ENCODE measurements around the gene NRBF2. TPM values are rescaled to one million over a fixed set of nuclear protein-coding genes. Genes with fewer than 3 reads are reported as not detected.

The NRBF2 gene
- total and polyA plus RNA-seq, 9 of the 15 experiments (the other 6 are each of a cell fraction or from before 2014, with no cell fraction given): 20.8 to 52.1 (median 30.5) TPM

DNA sequence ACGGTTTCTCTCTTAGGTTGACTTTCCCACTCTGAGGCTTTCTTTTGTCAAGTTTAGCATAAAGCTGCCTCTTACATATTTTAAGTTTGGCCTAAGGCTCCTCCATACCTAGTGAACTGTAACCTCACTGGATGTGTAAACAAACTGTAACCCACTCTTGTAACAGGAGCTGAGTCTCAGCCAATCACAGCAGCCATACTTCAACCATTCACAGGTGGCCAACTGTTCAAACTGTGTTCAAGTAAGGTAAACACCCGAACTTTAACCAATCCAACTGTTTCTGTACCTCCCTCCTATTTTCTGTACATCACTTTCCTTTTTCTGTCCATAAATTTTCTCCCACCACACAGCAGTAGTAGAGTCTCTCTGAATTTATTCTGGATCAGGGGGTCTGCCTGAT lies 7.7 kb upstream of the NRBF2 start (continued):
- TF ChIP-seq PPARD (CRISPR knock-in tag; IDR thresholded peaks at IDR 0.05) (no peak), FOXM1 (IDR thresholded peaks at IDR 0.05; ENCODE audit: low read depth) (peak; percentile 57), FOXM1 (CRISPR knock-in tag; IDR thresholded peaks at IDR 0.05; ENCODE audit: low read depth) (no peak), MYBL2 (IDR thresholded peaks at IDR 0.05; ENCODE audit: low read depth) (0 out of 2 replicates have a peak, but pooled peaks have one; percentile 29), MYBL2 (CRISPR knock-in tag; IDR thresholded peaks at IDR 0.05; ENCODE audit: borderline replicate concordance) (no peak)

DNA sequence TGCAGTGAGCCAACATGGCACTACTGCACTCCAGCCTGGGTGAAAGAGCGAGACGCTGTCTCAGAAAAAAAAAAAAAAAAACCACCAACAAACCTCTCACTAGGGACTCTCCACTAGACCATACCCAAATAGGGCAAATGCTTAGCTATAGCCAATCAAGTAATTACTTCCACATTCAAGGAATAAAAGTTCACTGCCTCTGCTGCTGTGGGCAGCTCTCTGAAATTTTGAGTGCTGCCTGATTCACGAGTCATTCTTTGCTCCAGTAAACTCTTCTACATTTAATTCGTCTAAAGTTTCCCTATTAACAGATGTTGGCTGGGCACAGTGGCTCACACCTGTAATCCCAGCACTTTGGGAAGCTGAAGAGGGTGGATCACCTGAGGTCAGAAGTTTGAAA lies 4.7 kb upstream of the NRBF2 start:
- no peaks in the 10 kb centered on the region for H3K27me3 ChIP-seq (ENCODE audit: control insufficient read depth in 2 of 2, insufficient read depth in 2 of 2, low read length in 2 of 2)
- ATAC-seq (no peak), DNase-seq (ENCODE audit: extremely low read depth in 1 of 4, low spot score in 3 of 4) (no peak), FAIRE-seq (no peak)
- peaks cover 3% of the 10 kb centered on the region for H3K79me2 ChIP-seq (ENCODE audit: control insufficient read depth, insufficient read depth, low read length)
- H3K27ac ChIP-seq (ENCODE audit: extremely low read depth, low read depth, low read length): no peak overlapping the region
- peaks cover 1 to 5% of the 10 kb centered on the region in 2 experiments; a peak in 3 of 5 replicates for H3K4me1 ChIP-seq (replicated peaks in 1 of 2; ENCODE audit: control insufficient read depth in 2 of 2, insufficient read depth in 2 of 2, low read length in 2 of 2)
- WGBS (ENCODE audit: insufficient coverage, low coverage, missing lambda C conversion rate): 5% methylated on average over 2 of the region's 4 CpGs
- BruUV-seq (replicated peaks): no TSS peak
- no peak overlapping the region; the same call in 1 of the 2 replicates for H2AFZ ChIP-seq (ENCODE audit: low read depth, low read length)
- no peak for TF ChIP-seq RBM14 (IDR thresholded peaks at IDR 0.05; ENCODE audit: borderline replicate concordance, insufficient read depth, low read depth, low read length)
- no peak for TF ChIP-seq FOXP1 (CRISPR knock-in tag; IDR thresholded peaks at IDR 0.05)
- no peak for TF ChIP-seq ZNF444 (CRISPR knock-in tag; IDR thresholded peaks at IDR 0.05)
- no peak for TF ChIP-seq NR2C2 (CRISPR knock-in tag; IDR thresholded peaks at IDR 0.05)
- no peak for TF ChIP-seq NR2C2 (tag; IDR thresholded peaks at IDR 0.05)
- no peak for TF ChIP-seq ZNF507 (tag; conservative IDR thresholded peaks at IDR 0.05)
- no peak for TF ChIP-seq ZNF696 (CRISPR knock-in tag; conservative IDR thresholded peaks at IDR 0.05)
- TF ChIP-seq ZNF583 (CRISPR knock-in tag; IDR thresholded peaks at IDR 0.05): no peak
- TF ChIP-seq ZNF668 (CRISPR knock-in tag; IDR thresholded peaks at IDR 0.05): no peak
- TF ChIP-seq, protein P1, sequence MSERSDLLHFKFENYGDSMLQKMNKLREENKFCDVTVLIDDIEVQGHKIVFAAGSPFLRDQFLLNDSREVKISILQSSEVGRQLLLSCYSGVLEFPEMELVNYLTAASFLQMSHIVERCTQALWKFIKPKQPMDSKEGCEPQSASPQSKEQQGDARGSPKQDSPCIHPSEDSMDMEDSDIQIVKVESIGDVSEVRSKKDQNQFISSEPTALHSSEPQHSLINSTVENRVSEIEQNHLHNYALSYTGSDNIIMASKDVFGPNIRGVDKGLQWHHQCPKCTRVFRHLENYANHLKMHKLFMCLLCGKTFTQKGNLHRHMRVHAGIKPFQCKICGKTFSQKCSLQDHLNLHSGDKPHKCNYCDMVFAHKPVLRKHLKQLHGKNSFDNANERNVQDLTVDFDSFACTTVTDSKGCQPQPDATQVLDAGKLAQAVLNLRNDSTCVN (CRISPR knock-in tag; IDR thresholded peaks at IDR 0.05): no peak
- TF ChIP-seq, protein P2, sequence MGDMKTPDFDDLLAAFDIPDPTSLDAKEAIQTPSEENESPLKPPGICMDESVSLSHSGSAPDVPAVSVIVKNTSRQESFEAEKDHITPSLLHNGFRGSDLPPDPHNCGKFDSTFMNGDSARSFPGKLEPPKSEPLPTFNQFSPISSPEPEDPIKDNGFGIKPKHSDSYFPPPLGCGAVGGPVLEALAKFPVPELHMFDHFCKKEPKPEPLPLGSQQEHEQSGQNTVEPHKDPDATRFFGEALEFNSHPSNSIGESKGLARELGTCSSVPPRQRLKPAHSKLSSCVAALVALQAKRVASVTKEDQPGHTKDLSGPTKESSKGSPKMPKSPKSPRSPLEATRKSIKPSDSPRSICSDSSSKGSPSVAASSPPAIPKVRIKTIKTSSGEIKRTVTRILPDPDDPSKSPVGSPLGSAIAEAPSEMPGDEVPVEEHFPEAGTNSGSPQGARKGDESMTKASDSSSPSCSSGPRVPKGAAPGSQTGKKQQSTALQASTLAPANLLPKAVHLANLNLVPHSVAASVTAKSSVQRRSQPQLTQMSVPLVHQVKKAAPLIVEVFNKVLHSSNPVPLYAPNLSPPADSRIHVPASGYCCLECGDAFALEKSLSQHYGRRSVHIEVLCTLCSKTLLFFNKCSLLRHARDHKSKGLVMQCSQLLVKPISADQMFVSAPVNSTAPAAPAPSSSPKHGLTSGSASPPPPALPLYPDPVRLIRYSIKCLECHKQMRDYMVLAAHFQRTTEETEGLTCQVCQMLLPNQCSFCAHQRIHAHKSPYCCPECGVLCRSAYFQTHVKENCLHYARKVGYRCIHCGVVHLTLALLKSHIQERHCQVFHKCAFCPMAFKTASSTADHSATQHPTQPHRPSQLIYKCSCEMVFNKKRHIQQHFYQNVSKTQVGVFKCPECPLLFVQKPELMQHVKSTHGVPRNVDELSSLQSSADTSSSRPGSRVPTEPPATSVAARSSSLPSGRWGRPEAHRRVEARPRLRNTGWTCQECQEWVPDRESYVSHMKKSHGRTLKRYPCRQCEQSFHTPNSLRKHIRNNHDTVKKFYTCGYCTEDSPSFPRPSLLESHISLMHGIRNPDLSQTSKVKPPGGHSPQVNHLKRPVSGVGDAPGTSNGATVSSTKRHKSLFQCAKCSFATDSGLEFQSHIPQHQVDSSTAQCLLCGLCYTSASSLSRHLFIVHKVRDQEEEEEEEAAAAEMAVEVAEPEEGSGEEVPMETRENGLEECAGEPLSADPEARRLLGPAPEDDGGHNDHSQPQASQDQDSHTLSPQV (IDR thresholded peaks at IDR 0.05): no peak
- no peak for TF ChIP-seq JUND (IDR thresholded peaks at IDR 0.05; ENCODE audit: borderline replicate concordance, low read depth, low read length)
- no peak for TF ChIP-seq JUND (tag; IDR thresholded peaks at IDR 0.05; ENCODE audit: borderline replicate concordance, low read depth, low read length)
- no peaks in the 10 kb centered on the region for H3K9me1 ChIP-seq (ENCODE audit: control insufficient read depth, insufficient read depth, low read length)
- H3K9me3 ChIP-seq (replicated peaks; ENCODE audit: control insufficient read depth, insufficient read depth, low read depth, low read length): peaks cover 7% of the 10 kb centered on the region
- no peak overlapping the region for H3K4me3 ChIP-seq
- intact Hi-C loops (cut with micrococcal nuclease) (no loop called here), in situ Hi-C loops (cut with MboI) (no loop called here)
- no peak overlapping the region for H3K4me2 ChIP-seq (ENCODE audit: insufficient read depth, low read length)
- CTCF ChIA-PET (ENCODE audit: low intra/inter-chr PET ratio): no interaction called here
- no peak overlapping the region for H3K9ac ChIP-seq (ENCODE audit: insufficient read depth in 1 of 2, low read depth in 2 of 2, low read length in 2 of 2)
- no peaks in the 10 kb centered on the region for H4K20me1 ChIP-seq (replicated peaks; ENCODE audit: control insufficient read depth, insufficient read depth, low read length)
- H3K36me3 ChIP-seq (ENCODE audit: control insufficient read depth, insufficient read depth, low read length): no peaks in the 10 kb centered on the region
- POLR2A ChIA-PET: interaction anchor here (0.8 kb wide), 1 partner anchor 13 kb away, joined by 3 read pairs; no protein-coding TSS in a partner anchor
